Forelimb muscle (tissue), 1 donor: ENCODE results near the gene STX17. TPM values are rescaled to one million over a fixed set of nuclear protein-coding genes. Genes with fewer than 3 reads are reported as not detected.

Source experiments
- DNase-seq: peaks from one replicate; pipeline ENCODE4 v3.0.0-alpha.2; 2013; ENCODE audit warnings: low read depth
- polyA plus RNA-seq: library from polyadenylated mRNA; unstranded; fragments of 120-200 nt; gene quantifications from one replicate; pipeline ENCODE4 v1.2.1, GENCODE V29; 2013; ENCODE audit not compliant: insufficient read length

Gene STX17
- polyA plus RNA-seq, 1 donor: 16.2 TPM

DNA sequence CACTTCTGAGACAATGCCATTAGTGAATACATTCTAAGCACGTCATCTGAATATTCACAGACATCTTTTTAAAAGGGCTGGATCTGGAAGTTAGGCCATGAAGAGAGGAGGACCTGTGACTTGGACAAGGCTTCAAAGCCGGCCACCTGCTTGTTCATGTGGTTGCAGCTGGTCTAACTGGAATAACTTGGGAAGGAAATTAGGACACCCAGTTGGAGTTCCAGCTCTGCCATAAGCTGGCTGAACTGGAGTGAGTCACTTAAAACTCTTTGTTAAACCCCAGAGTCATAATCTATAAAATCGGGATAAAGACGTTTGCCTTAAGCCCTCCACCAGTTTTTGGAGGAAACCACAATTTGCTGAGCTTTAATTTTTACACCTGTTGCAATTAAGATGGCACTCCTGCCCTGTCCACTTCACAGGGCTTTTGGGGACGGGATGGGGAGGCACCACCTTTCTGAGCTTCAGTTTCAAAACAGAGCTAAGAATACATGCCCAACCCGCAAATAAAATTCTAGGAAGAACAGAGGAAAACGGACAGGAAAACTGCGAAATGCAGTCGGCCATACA is 536 bp upstream of the STX17 start:
- no peak for DNase-seq

DNA sequence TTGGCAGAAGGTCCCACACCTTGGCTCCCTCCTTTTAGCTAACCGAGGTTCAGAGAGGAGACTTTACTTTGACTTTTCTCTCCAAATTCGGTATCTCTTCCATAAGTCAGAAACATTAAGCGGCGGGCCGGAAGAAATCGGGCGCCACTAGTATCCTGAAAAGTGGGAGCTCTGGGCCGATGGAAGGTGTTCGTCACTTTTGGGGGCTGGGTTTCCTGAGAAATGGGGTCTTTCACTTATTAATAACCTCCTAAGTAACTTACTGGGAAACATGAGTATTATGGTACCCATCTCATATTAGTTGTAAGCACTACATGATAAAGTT is 716 bp downstream of the STX17 start:
- no peak for DNase-seq

DNA sequence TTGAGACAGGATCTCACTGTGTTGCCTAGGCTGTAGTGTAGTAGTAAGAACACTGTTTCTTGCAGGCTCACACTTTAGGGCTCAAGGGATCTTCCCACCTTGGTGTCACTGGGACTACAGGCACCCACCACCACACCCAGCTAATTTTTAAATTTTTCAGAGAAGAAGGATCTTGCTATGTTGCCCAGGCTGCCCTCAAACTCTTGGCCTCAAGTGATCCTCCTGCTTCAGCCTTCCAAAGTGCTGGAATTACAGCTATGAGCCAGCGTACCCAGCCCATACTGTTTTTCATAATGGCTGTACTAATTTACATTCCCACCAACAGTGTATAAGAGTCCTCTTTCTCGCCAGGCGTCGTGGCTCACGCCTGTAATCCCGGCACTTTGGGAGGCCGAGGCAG is 5.1 kb downstream of the STX17 start:
- no peak for DNase-seq

DNA sequence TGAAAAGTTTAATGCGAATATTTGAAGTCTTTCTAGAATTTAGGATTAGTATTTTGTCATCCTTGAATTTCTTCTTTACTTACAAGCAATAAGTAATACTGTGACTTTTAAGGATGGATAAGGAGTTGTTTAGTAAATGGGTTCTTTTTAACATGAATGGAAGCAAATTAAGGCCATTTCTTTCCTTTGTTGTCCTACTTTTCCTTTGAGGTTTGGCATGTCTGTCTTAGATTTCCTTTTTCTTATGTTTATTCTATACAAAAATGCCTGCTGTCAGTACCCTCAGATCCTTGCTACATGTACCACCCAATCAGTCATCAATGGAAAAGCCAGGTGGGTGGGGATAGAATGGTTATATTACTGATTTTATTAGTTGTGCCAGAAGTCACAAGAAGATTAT is 10.2 kb downstream of the STX17 start:
- no peak for DNase-seq

DNA sequence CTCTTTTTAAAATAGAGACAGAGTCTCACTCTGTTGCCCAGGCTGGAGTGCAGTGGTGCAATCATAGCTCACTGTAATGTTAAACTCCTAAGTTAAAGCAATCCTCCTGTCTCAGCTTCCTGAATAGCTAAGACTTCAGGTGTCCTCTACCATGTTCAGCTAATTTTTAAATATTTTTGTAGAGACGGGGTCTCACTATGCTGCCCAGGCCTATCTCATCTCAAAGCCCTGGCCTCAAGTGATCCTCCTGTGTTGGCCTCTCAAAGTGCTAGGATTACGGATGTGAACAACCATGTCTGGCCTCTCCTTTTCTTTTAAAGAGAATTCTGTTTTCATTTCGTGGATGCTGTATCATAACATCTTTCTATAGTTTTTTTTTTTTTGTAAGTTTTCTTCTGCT is 11.7 kb downstream of the STX17 start:
- DNase-seq: no peak

DNA sequence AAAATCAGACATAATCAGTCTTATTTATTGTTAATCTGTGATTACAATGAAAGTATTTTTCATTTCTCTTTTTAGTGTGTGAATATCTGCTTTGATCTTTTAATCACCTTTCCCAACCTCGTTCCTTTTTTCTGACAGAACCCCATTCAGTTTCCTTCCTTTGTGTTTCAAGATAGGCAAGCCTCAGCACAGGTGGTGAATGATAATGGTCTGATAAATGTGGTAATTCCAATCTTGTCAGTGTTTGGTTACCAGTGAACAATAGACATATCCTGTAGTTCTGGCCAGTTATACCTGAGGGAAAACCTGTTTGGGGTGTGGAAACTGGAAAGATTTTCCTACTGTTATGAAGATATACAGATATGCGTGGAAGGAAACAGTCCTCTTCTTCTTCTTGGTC is 13.5 kb downstream of the STX17 start:
- DNase-seq: no peak

DNA sequence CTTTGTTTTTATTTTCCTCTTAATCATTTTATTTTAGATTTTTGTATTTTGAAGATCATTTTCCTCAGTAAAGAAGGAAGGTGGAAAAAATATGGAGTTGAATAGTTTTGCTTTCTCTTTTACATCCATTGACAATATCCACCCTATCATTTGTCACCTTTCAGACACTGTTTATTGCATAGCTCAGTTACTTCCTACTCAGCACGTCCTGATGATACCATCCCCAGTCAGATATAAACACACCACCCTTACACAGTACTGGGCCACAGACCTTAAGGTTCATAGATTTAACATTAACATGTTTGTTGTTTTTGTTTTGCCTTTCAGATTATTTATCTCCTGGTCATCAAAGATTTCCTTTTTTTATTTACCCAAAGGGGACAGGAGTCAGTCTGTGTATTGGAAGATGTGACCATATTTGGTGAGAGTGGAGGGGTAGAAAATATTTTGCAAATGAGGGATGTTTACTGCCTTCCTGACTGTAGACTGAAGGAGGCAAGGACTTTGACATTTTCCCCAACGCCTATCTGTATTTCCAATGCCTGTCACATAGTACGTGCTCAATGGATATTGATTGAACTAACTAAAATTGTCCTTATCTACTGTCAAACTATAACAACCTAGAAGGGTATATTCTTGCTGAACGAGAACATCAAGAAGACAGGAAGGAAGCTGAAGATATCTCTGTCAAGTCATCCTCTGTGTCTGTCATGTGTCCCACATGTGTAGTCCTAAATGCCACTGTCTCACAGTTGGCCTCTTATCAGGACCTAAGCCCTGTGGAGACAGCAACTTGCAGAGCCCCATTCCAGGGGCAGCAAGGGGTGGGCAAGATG is 15.6 kb downstream of the STX17 start:
- DNase-seq: no peak

DNA sequence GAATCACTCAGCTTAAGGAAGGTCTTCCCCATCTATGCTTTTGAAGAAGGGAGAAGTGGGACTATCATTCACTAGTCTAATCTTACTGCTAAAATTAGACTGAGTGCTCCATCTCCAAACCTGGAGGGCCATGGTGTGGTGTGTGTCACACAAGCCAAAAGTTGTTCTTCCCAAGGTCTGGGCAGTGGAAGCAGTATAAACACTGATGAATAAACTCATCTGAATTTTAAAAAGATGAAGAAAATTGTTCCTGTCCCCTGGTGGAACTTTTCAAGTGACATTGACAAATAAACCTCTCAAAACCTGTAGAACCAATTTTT is 16.2 kb downstream of the STX17 start:
- DNase-seq: no peak

DNA sequence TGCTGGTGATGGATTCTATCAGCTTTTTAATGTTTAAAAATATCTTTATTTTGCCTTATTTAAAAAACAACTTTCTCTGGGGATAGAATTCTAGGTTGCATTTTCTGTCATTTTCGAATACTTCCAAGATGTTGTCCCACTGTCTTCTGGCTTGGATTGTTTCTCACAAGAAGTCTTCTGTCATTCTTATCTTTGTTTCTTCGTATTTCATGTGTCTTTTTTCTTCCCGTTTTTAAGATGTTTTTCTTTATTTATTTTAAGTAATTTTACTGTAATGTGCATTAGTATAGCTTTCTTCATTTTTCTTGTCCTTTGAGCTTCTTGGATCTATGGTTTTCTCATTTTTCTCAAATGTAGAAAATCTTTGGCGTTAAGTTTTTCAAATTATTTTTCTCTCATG is 19.1 kb downstream of the STX17 start:
- DNase-seq: no peak

DNA sequence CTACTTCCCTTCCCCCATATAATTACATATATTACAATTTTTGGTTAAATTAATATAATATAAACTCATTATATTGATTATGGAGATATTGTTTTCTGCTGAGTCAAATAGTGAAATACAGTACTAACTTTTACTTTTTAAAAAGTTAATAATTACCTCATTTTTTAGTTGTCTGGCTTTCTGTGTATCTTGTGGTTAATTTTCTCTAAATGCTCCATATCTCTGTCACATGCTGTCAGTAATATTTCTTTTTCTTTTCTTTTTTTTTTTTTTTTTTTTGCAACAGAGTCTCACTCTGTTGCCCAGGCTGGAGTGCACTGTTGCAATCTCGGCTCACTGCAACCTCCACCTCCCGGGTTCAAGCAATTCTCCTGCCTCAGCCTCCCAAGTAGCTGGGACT is 23.2 kb downstream of the STX17 start:
- no peak for DNase-seq

DNA sequence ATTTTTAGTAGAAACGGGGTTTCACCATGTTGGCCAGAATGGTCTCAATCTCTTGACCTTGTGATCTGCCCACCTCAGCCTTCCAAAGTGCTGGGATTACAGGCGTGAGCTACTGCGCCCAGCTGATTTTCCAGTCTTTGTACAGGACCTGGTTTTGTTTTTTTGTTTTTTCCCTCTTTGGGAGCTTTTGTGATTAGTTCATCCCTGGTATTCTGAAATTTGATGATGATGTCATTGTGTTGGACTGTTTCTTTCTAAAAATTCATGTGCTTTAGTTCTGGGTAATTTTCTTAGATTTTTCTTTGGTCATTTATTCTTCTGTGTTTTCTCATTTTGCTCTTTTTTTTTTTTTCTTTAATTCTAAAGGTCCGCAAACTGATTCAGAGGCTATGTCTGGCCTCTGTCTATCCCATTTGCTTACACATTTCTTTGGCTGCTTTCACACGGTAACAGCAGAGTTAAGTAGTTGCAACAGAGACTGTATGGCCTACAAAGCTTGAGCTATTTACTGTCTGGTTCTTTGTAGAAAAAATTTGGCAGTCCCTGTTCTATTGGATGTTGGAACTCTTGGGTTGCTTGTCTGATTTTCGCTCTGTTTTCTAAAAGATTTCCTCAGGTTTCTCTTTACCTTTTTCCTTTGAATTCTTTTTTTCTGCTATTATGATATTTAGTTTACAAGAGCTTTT is 24.8 kb downstream of the STX17 start:
- DNase-seq: no peak

DNA sequence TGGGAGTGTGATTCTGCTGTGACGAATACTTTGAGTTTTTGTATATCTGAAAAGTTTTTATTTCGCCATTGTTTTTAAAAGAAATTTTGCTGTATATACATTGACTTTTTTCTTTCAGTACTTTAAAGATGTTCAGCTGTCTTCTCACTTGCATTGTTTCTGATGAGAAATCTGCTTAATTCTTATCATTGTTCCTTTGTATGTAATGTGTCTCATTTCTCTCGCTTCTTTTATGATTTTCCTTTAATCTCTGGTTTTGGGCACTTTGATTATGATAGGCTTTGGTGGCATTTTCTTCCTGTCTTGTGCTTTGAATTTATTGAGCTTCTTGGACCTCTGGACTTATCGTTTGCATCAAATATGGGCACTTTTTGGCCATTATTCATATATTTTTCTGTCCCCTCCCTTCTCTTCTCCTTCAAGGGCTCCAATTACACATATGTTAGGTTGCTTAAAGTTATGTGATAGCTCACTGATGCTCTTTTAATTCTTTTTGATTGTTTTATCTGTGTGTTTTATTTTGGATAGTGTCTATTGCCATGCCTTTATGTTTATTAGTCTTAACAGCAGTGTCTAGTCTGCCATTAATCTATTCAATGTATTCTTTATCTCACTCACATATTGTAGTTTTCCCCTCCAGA is 30.6 kb downstream of the STX17 start:
- DNase-seq: no peak

DNA sequence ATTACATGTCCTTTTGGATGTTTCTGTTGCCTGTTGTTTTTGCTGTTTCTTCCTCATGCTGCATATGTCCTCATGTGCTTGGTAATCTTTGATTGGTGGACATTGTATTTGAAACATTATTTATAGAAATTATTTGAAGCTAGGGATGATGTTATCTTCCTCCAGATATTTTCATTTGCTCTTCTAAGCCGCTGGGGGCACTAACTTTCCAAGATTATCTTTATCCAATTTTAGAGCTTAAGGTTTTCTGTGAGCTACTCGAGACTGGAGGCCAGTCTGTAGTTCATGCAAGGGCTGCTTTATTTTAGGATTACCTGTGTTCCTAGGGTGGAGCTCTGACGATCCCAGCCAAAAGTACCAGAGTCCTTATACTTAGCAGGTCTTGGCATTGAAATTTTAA is 40.9 kb downstream of the STX17 start:
- no peak for DNase-seq

DNA sequence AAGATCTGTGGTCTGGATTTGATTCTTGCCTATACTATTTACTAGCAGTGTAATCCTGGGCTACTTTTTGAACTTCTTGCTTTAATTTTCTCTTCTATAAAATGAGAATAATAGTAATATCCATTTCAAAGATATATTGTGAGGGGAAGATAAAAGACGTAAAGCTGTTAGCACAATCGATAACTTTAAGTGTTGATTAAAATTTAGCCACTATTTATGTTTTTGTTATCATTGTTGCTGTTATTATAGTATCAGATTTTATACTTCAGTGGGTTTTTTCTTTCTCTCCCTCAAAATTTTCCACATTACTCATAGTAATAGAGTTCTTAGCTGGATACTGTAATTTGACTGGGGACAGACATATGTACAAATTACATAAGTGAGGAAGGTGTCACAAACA is 42.0 kb downstream of the STX17 start:
- DNase-seq: no peak

DNA sequence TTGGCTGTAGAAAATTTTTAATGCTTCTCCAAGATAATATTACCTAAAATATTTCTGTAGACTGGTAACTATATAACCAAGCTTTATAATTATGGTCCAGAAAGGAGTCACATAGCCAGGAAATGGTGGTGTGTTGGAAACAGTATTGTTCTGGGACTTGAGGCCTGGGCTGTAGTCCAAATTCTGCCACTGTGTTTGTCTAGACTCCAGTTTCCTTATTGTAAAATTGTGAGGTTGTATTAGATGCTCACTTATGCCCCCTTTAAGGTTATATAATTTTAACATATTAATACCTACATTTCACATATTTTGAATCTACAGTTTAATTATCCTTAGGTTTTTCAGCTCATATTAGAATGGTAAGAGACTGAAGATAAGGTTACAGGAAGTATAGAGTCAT is 42.4 kb downstream of the STX17 start:
- no peak for DNase-seq

DNA sequence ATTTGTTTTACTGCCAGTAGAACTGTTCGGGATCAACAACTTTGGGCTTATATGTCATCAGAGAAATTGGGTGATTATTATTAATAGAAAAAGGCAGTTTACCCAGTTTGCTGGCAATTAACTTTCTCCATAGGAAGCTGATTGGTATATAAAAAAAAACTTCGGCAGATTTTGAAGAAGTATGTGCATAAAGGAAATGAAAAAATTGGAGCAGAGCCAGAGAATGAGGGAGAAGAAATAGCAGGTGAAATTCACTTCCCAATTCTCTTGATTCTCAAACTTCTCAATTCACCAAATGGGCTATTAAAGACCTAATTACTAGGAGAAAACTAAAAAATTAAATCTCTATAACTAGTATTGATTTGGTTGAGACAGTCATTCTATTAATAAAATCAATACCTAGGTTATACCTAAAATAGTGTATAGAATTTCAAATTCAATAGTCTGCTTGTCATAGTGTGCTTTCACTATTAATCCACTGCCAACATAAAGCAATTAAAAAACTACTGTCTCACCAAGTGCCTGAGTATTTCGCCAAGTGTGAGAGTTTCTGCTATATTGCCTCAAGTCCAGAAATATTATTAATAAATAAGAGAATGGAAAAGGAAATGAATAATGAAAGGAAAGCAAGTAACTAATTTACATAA is 47.5 kb downstream of the STX17 start:
- DNase-seq: no peak

DNA sequence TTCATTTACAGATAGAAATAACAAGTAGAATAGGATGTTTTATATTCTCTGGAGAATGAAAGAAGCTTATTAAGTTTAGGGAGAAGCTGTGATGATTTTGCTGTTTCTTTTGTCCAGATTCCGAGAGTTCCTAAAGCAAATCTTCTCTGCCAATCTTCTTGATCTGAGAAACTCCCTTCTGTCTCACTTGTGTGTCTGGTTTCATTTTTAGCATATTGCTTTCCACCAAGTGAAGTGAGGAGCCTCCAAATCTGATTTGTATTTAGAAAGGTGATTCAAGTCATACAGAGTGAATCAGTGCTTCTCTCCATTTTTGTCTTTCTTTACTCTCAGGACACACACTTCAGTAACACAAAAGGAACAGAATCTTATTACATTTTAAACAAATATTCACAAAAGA is 48.4 kb downstream of the STX17 start:
- no peak for DNase-seq

DNA sequence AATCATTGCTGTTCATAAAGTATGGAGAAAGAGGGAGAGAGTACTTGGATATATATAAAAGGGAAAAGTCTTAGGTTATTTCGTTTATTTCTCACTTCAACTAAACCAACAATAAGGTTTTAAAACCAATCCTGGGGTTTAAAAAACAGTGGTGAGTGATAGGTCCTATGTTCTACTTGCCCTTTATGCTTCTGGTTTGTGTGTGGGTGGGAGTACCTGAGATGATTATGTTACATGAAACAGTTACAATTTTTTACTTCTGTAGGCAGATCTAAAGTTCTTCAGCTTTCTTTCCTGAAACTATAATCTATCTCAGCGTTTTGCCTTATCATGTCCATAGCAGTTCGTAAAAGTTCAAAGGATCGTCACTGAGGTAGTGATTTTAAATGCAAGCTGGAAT is 49.2 kb downstream of the STX17 start:
- no peak for DNase-seq

DNA sequence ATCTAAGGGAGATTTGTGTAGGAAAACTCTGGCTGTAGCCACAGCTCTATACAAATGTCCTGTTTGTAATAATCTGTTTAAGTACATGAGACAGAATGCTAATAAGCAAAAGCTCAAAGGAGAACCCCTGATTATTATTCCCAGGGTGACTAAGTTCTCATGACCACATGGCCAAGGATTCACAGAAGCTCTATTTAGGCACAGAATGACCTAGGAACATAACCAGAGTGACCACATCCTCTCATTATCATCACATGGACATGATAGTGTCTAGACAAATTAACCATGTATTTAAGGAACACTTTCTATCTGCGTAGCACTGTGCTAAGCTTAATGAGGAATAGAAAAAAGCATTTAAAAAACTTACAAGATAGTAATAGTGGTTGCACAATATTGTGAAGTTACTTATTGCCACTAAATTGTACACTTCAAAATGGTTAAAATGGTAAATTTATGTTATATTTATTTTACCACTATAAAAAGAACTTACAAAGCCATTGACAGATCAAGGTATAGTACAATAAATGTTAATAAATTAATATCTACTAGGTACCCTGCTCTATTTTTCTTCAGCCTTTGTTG is 56.3 kb downstream of the STX17 start:
- no peak for DNase-seq

DNA sequence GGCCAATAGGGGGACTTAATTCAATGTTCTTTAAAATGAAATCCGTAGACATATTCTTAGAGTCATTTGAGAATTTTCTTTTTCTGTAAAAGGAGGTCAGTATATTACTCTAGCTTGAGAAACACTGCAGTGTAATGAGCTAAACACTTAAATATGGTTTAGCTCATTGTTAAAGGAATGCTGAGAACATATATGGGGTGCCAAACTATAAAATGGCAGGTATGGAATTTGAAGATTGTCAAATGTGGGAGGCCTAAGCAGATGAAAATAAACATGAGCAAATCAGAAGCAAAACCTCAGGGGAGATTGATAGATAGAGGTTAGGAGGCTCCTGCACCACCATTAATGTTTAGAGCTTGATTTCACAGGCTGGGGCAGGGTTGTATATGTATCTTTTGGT is 57.9 kb downstream of the STX17 start:
- DNase-seq: no peak

DNA sequence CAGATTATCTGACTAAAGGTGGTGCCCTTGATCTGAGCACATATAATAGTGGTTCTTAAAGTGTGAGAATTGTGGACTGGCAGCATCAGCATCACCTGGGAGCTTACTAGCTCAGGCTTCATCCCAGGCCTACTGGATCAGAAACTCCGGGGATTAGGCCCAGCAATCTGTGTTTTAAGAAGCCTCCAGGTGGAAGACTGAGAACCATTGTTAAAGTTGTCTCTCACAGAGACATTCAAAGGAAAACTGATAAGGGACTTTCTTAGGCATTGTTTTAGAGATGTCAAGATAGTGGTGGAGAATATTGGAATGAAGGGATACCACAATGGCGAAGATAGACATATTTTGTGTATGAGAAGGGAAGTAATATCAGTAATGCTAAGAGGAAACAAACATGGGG is 59.5 kb downstream of the STX17 start:
- DNase-seq: no peak

DNA sequence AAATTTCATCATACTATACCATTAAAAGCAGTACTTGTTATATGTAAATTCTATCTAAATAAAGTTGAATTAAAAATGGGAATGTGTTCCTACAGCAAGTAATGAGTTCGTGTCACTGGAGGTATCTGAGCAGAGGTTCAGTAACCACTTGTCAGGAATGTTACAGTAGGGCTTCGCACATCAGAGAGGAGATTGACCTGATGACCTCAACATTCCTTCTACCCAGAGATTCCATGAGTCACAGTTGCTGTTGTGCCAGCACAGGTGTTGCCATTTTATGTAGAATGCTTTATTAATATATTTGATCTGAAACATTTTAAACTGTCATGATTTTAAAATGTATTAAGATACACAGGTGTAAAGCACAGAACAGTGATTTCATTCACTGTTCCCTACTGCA is 60.3 kb downstream of the STX17 start:
- DNase-seq: no peak
